RCC 7860 (cell line): Measurements from ENCODE around the gene ADAM12.

Source experiments
- DNase-seq: peaks from one replicate; pipeline ENCODE4 v3.0.0-alpha.2; 2015; ENCODE audit warnings: low spot score
- FAIRE-seq: peaks from 2 replicates; lab custom pipeline; 2012; peaks lifted over from hg19 to GRCh38; lab: Jason Lieb, UNC

The ADAM12 gene

DNA sequence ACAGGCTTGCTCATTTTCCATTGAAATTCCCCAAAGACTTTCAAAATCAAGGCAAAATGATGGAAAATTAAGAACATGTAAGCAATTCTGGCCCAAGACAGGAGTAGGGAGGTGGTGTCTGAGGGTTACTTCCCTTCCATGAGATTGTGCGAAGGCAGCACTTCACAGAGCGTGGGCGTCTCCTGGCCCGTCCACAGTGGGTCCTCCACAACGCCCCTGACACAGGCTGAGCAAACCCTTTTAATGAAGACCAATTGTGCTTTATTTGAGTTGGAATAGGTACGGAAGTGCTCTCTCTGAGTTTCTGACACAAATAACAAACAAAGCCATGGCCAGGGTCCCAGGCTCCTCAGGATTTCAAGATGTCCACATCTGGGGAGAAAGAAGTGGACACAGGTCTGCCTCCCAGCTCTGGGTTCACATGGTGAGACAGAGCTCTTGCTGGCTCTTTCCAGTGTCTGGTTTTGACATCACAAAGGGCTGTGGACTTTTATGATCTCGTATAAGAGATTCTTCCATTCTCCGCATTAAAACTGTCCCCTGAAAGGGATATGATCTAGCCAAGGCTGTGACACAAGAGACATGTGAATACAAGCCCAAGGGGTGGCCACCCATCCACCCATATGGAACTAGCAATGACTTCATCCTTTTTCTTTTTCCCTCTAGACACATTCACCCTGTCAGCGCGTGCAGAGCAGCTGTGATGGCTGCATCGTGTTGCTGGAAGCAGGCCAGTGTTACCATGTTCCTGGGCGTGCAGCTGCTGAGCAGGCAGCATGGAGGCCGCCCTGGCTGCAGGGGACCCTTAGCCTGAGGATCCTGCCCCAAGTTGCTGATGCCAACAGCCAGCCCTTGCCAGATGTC is 145.6 kb downstream of the ADAM12 start:
- no peak for FAIRE-seq
- DNase-seq, result peak; percentile 65

DNA sequence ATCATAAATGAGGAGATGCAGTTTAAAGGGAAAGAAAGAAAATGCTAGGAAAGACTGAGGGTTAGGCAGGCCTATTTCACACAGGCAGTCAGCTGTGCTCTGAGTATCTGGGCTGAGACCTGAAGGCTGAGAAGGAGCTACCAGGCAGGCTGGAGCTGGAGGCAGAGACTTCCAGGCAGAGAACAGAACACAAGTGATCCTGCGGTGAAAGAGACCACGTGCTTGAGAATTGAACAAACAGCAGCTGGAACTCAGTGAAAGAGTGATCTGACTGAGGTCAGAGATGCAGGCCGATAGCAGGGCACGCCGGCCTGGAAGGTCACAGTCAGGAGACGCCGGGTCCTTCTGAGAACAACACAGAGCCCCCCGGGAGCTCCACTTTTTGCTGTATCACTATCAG is 147.8 kb downstream of the ADAM12 start:
- no peak for FAIRE-seq
- DNase-seq, result no peak

DNA sequence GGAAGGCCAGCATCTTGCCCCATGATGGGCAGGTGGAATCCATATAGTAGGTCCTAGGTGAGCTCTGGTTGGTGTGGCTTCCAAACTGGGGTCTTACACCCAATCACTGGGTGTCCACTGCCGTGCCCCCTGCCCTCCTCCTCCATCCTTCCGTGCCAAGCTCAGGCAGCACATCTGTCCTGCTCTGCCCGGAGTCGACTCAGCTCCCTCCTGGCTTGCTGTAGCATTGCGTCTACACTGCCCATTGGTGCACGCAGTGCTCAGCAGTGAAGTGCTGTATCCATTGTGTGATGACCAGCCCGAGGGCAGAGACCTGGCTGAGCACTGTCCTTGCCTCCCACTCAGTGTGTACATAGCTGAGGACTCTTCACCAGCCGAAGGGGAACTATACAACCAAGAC is 148.4 kb downstream of the ADAM12 start:
- no peak for FAIRE-seq
- DNase-seq, result no peak

DNA sequence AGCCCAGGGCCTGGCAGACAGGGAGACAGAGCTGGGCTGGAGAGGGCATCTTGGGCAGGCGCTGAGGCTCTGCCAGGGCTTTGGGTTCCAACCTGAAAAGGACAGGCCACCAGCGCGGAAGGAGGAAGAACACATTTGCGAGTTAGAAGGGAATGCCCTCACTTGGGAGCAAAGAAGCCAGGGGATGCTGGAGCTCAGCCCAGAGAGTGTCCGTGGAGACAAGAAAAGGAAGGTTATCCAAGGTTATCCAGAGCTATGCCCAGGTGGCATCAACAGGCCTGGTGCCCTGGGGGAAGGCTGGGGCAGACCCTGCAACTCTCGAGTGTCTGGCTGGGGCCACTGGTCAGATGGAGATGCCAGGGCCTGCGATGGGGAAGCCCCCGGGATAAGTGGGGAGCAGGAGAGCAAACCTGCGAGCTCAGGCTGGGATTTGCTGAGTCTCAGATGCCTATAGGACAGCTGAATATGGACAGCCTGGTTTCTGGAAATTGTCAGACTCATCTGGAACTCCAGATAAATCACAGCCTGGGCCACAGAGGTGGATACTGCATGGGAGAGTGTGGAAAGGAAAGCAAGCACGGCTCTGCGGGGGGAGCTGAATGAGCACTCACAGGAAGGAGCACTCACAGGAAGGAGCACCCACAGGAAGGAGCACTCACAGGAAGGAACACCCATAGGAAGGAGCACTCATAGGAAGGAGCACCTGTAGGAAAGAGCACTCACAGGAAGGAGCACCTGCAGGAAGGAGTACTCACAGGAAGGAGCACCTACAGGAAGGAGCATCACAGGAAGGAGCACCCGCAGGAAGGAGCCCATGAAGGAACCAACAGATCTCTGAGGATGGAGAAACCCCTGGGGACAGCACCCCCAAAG is 152.1 kb downstream of the ADAM12 start:
- no peak for FAIRE-seq
- no peak for DNase-seq

DNA sequence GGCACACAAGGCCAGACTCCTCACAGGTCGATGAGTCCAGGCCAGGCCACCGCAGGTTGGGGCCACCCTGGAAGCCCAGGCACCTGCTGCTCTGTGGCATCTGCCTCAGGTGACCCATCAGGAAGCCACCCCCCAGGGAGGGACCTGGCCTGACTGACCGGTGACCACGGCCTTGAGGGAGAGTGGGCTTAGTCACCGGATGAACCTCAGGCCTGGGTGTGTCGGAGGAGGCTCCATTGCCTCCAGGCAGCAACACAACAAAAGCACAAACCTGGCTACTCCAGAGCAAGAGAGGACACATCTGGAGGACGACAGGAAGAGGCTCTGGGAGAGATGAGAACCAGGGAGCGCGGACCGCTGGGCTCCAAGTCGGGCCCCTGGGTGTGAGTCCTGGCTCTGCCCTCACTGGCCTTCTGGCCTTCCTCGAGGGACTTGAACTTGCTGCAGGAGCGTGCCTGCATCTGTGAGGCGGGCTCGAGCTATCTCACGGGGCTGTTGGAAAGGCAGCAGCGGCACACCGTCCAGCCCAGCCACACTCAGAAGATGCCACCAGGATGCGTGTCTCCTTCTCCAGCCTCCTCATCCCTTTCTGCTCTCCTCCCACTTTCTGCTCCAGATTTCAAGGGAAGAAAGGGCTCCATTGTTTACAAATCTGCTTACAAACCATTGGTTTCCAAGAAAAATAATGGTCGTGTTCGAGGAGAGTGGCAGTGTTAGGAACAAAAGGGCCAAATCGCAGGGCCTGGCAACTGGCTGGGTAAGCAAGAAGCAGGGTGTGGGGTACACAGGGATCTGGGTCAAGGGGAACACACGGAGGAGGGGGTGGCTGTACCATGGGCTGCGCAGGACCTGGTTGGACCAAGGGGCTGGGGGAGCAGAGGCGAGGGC is 152.9 kb downstream of the ADAM12 start:
- FAIRE-seq, result no peak

DNA sequence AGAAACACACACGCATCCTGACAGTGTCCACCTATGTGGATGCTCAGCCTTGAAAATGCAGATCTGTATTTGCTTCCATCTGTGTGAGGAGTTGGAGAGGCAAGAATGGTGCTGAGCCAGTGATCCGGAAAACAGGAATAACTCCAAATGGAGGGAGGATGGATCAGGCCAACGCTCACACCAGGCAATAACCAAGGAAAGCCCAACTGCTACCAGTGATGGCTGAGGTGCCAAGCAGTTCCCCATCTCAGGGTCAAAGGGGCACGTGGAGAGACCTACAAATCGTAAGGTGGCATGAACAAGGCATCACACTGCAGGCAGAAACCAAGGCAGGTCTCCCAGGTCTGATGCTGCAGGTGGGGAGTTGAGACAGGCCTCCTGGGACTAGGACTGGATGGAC is 153.6 kb downstream of the ADAM12 start:
- DNase-seq (no peak), FAIRE-seq (no peak)

More for the DNA sequence above, 152.9 kb downstream of the ADAM12 start:
- DNase-seq, result peak; percentile 49

DNA sequence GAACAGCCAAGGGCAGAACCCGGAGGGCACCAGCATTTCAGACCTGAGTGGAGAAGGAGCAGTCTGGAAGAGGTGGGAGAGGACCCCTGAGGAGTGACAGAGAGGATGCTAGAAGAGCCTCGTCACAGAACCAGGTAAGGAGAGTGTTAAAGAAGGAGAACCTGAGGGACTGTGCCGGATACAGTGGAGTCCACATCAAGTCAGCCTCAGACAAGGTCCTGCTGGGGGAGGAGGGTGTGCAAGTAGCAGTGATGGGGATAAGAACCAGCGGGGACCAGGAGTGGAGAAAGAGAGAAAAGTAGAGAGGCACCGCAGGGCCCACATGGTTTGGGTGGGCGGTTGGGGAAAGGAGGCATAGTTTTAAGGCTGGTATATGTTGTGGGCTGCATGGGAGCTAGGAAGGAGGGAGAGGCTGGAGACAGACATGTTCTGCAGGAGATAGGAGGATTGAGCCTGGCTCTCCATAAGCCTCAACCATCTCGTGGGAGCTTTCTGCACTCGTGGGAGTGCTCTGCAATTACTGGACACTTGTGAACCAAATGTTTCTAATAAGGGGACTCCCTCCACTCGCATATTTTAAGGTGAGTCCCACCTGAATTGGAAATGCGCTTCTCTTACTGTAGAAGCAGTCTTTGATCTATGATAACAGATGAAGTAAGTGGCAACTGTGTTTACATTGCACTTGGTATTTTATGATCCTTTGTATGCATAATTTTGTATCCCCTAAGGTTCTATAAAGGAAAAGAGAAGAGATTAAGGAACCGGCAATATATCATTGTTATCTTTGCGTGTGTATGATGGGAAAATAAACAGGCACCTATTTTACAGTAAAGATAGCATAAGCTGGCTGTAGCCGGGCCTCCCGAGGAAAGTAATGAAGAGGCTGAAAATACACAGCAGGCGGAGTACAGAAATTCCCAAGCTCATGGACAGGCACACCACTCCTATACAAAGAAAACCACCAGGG is 154.8 kb downstream of the ADAM12 start:
- FAIRE-seq (no peak), DNase-seq (no peak)

DNA sequence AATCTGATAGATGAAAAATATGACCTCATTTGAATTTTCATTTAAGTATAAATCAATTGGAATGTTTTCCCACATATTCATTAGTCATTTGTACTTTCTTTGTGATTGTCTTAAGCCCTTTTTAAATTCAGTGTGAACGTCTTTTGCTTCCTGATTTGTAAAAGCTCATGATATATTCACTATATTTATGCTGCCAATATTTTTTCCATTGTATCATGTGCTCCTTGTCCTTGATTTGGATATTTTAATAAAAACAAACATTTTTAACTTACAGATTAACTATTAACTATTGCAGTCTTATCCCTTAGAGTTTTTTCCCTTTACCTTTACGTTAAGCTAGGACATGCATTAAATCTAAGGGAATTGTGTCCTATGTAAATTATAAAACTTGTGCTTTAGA is 157.7 kb downstream of the ADAM12 start:
- no peak for FAIRE-seq
- DNase-seq, result no peak

DNA sequence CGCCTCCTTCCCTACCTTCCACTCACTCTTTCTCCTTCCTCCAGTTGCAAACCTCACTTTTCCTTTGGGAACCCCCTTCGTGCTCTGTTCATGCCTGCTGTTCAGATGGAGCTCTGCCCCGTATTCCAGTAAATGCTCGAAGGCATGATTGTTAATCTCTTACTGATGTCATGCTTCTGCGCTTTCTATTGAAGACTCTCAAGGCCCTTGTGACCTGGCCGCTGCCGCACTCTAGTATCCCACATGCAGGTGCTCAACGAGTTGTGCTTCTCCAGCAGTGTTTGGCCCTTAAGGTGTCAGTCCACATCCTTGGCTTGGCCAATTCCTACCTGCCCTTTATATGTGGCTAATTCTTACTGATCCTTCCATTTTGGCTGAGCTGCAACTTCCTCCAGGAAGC is 158.6 kb downstream of the ADAM12 start:
- DNase-seq (no peak), FAIRE-seq (no peak)

DNA sequence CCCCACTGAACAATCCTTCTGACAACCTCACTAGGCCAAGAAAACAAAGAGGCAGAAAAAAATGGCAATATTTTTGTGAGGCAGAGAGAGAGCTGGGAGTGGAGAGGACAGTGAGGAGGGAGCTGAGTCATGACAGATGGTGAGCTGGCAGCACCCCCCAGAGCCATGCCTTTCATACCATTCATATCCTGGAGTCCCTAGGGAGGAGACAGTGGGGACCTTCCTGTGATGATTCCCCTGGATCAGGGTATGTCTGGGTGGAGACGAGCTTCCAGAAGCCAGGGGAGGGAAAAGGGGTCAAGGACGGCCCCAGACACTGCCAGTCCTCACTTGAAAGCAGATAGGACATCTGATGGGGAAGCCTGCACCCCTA is 160.5 kb downstream of the ADAM12 start:
- FAIRE-seq (no peak), DNase-seq (no peak)

DNA sequence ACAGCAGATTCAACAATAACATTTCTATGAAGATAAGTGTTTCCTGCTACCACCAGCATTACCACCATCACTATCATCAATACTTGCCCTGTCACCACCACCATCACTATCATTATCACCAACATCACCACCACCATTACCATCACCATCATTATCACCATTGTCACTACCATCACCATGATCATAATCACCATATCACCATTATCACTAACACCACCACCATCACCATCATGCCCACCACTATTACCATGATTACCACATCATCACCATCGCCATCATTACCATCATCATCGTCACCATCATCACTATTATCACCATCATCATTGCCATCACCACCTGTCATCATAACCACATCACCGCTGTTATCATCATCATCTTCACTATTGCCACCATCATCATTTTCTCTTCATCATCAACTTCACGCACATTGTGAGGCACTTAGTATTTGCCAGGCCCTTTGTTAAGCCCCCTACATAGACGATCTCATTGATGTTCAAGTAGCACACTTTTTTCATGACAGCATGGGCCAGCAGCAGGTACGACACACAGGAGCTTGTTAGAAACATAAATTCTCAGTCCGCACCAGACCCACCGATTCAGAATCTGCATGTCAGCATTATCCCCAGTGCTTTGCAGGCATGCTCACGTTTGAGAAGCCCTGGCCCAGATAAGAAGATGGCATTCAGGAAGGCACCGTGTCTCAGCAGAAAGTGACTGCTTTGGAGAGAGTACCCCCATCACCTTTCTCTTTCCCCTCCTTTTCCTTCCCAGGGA is 161.1 kb downstream of the ADAM12 start:
- DNase-seq (no peak), FAIRE-seq (no peak)

DNA sequence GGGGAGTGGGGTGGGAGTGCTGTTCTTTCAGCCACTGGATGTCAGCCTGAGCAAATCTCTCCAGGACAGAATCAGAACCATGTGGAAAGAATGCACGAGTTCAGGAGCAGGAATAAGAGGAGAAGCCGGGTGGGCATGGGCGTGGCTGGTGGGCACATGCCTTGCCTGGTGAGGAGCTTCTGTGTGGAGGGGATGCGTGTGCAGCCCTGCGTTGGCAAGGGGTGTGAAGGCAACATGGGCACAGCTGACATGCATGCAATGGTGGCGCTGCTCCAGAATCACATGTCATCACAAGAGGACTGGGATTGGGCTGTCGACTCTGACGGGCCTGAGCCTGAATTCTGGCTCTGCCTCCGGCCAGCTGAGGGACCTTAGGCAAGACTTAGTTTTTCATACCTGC is 162.1 kb downstream of the ADAM12 start:
- DNase-seq (no peak), FAIRE-seq (no peak)

DNA sequence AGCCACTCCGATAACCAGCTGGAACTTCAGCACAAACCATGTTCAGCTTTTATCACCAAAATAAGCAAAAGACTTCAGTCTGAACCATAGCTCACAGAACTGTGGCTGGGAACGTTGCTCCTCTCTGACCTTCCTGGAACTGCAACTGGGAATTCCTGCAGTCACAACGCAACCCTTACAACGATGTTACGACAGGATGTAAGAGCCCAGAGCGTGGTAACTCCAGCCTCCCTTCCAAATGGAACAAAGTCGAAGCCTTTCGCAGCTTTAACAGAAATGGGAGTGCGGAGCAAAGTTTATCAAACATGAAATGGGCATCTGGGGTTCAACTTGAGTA is 162.6 kb downstream of the ADAM12 start:
- no peak for FAIRE-seq
- no peak for DNase-seq

DNA sequence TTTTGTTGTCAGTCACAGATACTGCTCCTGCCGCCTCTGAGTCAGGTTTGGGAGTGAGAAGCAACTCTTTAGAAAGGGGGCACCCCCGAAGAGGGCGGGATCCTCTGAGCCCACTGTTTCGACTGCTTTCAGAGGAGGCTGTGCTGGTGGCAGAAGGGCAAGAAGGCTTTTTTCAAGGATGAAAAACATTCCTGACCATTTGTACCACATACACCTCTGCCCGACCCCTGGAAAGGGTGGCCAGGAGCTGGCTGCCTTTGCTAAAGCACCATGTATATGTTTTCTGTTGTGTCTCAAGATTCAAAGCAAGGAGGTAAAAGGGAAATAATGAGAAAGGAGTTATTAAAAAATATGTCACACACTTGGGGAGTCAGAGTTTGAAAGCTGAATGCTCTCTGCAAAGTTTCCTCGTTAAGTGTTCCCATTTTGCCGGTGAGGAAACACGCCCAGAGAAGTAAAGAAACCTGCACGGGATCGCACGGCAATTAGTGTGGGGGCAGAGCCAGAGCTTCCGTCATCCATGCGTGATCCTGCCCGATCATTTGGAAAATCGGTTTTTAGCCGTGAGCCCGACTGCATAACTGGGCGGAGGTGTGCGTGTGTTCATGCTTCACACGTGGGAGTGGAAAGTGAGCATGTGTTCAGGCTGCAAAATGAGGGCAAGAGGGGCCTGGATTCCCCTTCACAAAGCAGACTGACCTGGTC is 163.2 kb downstream of the ADAM12 start:
- DNase-seq, result no peak
- FAIRE-seq, result no peak

DNA sequence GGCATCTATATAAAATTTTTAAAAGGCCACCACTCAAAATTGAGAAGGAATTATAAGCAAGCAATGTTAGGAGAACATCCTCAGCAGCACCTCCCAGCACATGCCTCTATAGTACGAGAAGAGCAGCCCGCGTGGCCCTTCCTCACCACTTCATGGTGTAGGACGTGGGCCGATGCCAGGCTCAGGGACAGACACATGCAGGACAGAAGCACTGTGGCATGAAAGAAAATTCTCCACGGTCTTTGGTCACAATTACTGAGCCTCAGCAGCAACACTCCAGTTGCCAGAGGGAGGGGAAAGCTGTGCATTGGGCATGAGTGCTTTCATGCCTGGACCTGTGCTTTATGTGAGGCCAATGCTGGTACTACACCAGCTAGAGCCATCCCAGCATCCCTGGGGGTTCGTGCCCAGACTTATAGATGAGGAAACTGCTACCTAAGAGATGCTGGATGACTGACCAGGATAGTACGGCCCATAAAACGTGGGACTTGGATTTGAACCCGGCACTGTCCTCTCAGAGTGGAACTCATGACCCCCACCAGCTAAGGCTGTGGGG is 164.7 kb downstream of the ADAM12 start:
- FAIRE-seq, result no peak
- DNase-seq, result no peak

DNA sequence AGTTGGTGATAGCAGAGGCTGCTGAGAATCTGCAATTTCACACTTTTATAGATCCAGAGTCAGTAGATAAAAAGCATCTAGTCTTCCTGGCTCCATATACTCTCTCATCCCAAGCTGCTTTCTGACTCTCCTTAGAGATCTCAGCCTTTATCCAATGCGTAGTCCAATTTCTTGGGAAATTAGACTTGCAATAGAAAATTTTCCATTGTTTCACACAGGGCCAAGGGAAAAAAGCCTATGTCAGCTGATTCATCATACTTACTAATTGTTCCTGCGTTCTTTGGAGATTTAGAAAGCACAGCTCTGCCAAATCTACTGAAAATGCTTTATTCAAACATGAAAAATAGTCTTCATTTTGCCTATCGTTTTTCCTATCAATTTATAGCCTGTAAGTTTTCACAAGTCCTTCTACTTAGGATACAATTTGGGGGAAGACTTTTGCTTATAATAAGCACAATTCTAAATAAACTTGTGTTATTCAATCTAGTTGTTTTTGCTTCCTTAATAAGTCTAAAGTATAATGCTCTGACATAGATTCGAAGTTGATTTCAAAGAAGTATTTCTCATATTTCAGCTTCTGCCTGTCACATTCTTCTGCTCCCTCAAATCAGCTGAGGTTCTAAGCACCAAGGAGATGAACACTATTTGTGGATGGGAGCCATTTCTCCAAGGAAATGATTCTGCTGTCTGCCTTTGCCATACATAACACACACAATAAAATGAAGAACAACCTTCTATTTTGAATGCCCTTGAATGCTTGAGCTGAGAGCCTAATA is 165.4 kb downstream of the ADAM12 start:
- FAIRE-seq (no peak), DNase-seq (no peak)

DNA sequence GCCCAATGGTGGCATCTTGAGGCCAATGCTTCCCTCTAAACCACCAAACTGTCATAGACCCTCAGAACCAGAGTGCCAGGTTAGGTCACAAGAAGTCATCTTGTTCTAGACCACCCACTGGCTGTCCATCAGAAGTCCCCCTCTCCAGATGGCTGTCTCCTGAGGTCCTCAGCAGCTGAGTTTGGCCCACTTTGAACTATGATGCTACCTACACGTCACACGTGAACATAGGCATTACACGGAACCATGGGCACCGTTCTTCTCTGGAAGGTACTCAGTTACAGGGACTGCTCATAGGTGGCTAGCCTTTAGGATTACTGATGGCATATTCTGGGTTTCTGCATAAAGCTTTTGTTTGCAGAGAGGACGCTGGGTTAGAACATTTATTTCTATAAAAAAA is 166.4 kb downstream of the ADAM12 start:
- DNase-seq (no peak), FAIRE-seq (no peak)
